ENCODE data around the gene REELD1. TPM values are rescaled to one million over a fixed set of nuclear protein-coding genes. Genes with fewer than 3 reads are reported as not detected.

REELD1 gene
- polyA plus RNA-seq, 1 donor: 0.80 TPM

DNA sequence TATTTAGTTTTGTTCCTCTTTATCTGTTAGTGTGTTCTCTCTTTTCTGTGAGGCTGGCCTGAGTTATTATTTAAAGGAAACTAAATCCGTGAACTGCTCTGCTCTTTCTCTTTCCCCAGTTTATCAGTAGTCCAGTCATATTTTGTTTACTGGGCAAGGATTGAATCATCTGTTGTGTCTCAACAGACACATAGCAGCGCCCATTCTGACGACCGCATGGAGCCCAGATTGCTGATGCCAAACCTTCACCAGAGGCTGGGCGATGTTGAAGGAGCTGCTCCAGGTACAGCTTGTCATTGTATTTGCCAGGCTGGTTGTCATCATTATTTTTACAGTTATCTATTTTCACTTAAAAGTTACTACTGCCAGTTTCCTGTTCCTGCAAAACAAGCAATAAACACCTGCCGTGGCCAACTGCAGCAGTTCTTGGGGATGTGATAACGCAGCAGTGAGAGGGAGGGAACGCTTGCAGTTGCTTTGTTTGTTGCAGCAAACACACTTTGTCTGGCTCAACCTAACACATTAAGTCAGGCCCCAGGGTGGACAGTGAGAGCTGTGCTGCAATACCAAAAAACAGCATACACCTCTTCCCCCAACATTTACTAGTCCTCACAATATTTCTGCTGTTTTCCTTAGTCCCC is 10.1 kb downstream of the REELD1 start:
- DNase-seq: no peak

DNA sequence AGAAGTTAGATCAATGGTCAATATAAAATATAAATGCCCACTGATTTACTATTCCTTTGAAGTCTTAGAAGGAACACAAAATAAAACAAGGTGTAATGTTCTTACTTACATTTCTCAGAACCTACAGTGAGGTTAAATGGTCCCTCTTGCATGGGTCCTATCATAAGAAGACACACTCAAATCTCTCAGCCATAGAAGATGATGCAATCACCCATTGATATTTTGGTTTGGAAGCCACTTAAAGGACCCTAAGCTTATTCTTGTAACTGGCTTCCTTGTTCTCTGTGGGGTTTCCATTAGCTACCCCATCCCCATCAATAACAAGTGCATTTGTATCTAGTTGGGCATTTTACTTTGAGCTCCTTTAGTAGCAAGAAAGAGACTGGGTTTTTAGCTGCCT is 15.1 kb downstream of the REELD1 start:
- DNase-seq: no peak

DNA sequence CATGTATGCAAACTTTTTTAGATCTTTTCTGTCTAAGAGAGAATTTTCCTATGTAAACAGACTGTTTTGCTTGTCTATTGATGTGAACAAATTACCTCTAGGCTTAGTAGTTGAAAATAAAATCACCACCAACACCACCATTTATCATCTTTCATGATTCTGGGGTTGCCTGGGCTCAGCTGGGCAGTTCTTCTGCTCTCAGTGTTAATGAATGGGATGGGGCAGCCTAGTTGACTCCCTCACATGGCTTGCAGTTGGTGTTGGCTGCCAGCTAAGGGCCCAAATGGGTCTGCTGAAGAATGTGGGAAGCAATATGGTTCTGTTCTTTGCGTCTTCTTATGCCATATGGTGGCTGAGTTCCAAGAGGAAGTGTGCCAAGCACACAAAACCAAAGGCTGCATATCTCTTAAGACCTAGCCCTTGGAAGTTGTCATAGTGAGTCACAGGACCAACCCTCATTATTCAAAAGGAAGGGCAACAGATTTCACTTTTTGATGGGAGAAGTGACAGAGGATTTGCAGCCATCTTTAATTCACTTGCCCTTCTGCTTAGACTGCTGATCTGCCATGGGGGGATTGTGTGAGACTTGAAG is 17.9 kb downstream of the REELD1 start:
- DNase-seq: no peak

DNA sequence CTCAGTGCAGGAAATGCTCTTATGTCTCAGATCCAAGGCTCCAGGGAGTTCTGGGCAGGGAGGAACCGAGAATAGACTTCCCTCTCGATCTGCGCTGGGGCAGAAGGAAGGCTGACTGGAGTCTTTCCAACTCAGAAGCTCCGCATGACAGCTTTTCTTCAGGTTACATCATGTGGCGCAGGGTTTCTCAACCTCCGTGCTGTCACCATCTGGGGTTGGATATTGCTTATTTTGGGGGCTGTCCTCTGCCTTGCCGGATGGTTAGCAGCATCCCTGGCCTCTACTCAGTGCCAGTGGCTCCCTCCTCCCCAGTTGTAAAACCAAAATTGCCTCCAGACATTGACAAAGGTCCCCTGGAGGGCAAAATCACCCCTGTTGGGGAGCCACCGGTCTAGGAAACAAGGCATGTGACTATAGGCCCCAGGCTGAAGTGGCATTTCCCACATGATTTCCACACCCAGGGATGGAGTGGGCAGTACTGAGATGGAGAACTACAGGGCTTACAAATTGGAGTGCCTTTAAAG is 21.4 kb downstream of the REELD1 start:
- no peak for DNase-seq

DNA sequence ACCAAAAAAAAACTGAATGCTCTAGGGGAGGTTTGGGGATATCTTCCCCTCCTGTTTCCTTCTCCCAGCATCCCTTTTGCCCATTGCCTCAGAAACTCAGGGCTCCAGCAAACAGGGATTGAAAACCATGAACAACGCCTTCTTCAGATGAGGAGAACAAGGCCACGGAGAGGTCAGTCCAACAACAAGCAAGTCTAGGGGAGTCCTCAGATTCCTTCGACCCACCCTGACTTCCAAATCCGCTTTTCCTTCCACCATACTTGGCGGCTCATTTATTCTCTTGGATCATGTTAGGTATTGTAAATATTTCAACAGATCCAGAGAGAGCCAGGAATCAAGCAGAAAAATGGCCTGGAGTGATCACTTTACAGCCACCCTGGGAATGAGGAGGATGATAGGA is 21.9 kb downstream of the REELD1 start:
- DNase-seq: no peak

DNA sequence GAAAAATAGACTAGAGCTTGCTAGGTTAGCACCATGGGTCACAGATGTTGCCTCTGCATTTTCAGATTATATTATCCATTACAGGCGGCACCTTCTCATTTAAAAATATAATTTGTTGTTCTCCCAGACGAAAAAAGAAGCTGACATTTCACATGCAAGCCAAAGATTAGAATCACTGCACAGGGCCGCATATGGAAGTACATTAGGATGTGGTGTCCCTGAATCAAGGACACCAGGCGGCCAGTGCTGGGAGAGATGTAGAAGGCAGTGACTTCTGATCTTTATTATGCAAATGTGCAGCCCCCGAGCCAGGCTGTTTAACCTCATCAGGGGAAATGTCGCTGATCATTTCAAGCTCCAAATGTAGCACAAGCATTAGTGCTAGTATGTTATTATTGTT is 22.8 kb downstream of the REELD1 start:
- no peak for DNase-seq

DNA sequence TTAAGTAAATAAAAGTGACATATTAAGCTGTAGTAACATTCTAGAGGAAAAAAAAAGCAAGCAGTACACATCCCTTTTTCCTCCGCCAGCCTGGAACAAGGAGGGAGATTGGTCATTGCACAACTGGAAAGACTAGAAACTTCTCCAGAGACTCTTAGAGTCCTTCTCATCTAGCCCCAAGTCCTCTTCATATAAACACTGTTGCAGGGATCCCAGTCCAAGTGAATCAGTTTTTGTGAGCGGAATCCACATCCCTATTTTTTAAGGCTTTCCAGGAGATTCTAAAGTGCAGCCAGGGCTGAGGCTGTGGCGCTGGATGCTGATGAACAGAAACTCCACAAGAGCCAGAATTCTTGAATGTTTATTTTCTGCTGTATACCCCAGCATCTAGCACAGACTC is 23.8 kb downstream of the REELD1 start:
- no peak for DNase-seq

DNA sequence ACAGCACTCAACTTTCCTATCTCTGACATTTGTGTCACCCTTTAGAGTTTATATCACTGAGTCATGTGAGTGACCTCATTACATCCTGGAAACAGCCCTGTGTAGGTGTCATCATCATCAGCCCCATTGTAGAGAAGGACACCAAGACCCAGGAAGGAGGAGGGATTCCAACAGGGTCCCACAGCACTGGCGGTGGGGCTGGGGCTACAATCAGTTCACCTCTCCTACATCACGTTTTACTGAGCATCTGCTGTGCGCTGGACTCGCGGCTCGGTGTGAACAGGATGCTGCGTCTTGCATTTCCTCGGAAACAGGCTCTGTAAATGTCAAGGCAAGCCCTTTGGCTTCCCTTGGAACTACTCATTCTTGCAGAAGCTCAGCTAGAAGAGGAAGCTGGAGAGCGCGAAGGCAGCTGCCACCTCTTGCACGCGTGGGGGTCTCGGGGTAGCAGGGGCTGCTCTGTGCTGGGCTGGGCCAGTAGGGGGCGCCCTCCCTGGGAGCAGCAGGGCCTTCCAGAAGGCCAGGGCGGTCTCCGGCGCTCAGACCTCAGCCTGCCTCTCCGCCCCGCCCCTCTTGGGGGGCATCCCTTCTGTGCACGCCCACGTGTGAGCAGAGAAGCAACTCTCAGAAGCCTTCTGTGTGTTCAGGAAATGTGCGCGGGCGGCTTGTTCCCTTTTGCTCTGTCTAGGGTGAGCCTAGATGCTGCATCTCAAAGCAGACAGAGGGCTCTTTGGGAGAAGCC is 29.0 kb downstream of the REELD1 start:
- no peak for DNase-seq

DNA sequence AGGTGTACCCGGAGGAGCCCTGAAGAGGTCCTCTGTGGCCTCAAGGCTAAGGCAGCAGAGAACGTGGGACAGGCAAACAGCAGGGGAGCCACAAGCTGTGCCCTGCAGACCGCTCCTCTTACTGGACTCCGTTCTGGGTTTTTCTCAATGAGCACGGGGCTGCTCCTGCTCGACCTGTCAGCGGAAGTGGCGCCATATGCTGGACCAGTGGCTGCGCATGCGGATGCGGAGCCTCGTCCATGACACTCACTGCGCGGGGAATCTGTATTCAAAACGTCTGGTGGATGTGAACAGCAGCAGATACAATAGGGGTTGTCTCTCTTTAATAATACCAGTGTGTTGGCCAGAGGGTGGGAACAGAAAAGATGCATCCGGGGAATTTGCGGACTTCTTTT is 29.5 kb downstream of the REELD1 start:
- no peak for DNase-seq

DNA sequence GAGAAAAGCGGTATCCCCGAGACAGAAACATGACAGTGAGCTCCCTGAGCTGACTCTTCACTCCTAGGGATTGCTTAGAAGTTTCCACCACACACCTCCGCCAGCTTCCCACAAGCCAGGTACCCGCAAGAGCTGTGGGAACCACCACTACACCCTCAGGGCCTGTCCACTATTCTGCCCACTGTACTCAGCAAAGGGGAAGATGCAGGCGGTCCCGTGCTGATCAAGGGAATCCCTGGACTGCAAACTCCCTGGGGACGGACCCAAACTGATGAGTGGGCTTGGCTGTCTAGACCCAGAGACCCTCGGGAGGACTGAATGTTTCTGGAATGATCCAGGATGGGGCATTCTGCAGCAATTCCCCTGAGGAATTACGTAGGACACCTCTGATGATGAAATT is 30.2 kb downstream of the REELD1 start:
- no peak for DNase-seq

DNA sequence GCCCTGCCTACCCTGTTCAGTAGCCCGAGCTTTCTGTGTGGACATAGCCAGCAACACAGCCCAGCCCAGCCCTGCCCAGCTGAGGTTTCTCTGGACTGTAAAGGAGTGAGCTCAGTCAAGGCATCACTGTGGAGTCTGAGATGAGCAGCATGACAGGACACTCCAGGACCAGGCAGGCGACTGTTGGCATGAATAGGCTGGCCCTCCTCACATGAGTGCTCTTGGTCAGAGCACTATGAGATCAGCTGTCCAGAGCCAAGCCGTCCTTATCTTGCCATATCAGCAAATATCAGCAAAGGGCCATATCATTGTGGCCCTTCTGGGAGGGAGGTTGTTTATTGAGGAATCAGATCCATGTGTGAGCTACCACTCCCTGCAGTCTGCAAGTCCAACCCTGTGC is 30.9 kb downstream of the REELD1 start:
- no peak for DNase-seq

DNA sequence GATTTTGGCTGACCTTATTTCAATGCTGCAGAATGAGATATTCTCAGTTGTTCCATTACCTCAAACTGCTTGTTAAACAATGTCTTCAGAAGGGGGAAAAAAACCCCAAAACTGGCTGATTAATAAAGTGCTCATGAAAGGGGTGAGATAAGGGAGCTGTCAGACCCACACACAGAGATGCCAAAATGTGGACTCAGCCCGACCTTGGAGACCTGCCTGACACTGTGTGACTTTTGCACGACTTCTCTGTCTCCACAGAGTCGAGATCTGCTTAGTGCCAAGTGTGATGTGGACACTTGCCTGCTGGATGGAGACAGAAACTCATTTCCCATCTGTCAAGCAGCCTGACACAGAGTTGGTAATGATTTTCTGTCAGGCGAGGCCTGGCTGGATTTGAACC is 31.5 kb downstream of the REELD1 start:
- no peak for DNase-seq

DNA sequence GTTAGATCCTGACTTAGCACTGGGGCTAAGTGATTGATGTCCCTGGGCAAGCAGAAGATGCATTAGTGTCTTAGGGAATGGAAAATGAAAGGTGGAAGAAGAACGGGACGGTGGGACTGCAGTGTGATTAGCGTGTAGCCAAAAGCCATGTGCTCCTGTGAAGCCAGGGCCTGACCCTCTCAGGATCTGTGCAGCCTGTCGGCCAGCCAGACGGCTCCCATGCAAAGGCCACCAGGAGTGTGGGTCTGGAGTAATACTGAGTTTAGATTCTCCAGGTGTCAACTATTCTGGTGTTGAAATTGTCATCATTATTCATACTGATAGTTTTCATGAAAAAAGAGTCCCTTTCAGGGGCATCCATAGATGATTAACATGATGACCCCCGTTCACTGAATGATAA is 32.0 kb downstream of the REELD1 start:
- DNase-seq: no peak

DNA sequence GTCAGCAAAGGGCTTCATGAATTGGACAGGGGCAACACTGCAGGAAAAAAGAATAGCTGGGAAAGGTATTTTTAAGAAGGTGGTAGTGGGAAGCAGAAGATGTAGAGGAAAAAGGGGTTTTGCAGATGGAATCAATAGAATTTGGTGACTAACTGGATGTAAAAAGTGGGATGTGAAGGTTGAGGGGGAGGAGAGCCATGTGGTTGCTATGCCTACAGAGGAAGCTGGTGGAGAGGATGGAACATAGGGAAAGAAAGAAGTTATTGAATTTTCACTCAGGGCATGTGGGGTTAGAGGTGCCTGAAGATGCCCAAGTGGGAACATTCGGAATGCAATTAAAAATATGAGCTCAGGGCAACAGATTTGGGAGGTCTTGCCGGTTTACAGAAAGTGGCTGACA is 33.0 kb downstream of the REELD1 start:
- no peak for DNase-seq

DNA sequence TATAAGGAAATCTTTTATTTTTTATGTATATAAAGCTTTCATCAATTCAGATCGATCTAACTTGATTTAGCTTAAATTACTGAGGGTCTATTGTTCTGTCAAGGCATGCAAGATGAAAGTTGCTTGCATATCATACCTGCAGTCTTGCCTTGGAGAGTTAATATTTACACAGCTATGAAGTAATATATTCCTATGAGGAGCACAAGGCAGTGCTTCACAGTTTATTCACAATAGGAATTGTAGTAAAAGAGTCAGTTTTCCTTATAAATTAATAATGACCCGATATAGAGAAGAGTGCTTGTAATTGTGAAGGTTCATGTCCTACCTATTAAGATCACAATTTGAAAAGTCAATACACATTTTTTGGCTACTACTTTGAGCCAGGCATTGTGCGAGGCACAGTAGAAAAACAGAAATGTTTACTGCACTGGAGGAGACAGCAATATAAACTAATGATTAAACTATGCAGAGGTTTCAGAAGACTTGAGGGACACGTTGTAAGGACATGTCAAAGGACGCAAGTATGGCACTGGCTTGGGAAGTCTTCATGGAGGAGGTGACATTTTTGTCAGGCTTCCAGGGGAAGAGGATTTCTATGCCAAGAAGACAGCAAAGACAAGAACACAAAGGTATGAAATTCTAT is 38.8 kb downstream of the REELD1 start:
- DNase-seq: no peak

DNA sequence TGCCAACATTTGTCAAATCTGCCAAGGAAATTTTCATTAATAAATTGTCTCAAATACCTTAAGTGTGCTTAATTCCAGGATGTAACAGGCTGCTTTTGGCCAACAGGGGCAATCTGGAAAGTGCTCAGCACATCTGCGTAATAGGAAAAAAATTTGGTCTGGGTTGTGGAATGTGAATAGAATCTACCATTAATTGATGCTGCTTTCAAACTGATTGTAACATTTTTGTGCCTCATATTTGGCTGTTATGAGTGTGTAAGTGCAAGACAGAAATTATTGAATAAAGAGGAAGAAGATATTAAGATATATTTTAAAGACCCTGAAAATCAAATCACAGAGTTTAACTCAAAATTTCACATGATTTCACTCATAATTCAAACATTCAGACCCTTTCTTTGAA is 41.1 kb downstream of the REELD1 start:
- no peak for DNase-seq

DNA sequence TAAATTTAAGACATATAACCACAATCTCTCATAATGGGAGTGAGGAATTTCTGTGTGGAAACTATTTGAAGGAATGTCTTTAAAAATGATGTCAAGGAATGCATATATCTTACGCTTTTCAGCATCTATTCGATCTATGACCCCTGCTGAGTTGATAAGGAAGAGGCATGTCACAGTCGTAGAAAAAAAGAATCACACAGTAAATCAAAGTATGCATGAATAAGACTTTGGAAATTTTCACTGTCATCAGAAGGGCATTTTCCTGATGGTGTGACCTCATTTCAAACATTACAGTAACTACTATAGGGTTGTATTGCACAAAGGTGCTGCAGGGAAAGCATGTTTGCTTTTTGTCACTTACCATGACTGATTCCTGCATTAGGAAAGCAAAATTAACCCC is 41.5 kb downstream of the REELD1 start:
- DNase-seq: no peak

DNA sequence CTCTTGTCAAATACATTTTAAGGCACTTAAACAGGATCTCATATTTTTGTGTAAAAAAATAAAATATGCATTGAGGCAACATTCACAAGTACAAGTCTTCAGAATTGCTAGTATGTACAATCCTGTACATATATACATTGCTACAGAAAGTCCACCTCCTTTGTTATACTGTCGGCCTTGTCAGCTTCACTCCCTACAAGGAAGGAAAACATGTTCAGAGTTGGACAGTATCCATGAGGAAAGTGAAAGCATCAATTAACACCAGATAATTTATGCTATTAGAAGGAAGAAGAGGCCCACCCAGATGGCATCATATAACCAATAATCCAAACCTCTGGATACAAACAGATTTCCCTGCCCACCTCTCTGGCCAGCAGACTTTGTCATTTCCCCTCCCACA is 42.0 kb downstream of the REELD1 start:
- DNase-seq: no peak

DNA sequence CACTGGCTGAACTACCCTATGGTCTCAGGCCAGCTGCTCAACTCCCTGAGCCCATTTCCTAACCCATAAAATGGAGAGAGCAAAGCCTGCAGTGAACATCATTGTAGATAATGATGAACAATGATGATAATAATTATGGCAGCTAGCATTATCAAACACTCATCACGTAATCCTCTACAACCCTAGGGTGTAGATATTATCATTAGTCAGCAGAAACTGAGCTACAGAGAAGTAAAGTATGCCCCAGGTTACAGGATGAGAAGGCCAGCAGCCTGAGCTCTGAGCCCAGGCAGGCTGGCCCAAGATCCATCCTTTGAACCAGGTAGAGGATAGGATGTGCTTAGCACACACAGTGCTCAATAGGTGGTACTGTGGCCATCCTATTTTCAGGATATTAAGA is 43.2 kb downstream of the REELD1 start:
- no peak for DNase-seq

DNA sequence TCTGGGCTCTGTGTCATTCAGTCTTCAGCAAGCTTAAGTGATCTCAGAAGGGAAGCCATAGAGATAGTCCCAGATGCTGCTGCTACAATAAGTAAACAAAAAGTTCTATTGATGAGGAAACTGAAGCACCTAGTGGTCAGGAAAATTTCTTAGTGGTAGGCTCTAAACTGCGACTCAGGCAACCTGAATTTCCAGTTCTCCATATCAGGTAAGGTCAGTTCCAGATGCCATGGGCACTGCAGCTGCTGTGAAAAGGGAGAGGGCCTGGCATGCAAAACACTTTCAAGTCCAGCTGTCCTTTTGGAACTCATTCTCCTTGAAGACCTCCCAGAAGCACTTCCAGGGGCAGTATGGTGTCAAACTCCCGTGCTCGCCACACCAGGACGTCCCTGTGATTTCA is 46.2 kb downstream of the REELD1 start:
- no peak for DNase-seq

DNA sequence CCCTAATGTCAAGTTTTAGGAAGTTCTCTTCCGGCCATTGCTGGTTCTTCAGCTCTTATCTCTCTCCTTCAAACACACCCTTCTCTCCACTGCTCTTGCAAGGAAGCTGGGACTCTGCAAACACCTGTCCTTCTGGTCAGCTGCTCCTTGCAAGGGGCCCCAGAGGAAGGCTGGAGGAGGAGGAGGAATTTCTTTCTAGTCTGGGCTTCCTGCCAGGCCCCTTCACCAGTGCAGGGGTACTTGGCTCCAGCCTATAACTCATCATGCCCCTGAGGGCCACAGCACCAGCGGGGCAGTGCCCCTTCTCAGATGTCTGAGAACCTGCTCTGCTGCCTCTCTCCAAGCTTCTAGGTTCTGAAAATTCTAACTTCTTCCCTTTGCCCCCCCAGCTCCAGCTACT is 46.7 kb downstream of the REELD1 start:
- DNase-seq: no peak

DNA sequence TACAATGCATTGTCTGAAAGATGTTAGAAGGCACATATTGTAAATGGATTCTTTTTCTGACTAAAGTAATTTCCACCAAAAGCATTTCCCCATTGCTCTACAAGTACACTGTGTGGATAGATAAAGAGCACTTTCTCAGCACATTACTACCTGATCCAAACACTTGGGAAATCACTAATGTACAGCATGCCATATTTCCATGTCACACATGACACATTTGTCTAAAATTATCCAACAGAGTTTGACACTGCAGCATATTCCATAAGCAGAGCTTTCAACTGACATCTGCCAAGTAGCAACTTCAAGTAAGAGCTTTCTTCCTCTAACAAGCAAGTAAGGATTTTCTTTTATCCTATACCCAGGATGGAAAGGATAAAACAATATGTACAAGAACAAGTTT is 49.5 kb downstream of the REELD1 start:
- no peak for DNase-seq

DNA sequence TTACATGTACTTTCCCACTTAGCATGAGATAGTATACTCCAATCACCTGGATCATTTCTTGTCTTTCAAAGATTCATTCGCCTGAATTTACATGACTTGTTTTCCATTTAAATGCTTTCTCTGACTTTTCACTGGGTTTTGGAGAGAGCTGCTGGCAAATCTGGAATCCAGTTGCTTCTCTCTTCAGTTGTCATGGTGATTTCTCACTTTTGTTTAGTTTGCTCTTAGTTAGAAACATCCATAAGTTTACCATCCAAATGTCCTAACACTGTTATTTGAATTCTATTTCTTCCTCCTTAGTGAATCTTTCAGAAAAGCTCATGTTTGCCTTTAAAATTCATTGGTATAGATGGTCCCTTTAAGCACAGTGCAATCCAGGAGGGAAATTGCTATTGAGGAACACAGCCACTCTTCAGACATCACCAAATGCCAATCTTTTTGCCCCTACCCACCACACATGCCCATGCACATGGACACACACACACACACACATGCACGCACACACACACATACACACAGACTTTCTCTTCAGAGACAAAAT is 51.7 kb downstream of the REELD1 start:
- DNase-seq: no peak
